Fibroblast of lung (primary cell): ENCODE measurements around the gene XPR1.
"Not testable (repeated sequence)": the region's sequence is repeated elsewhere in the genome, so short reads cannot be mapped to it uniquely, and the experiment has no call there.

Experiments
- CTCF ChIP-seq, 2 donors: IDR thresholded peaks in 1 of 2; conservative IDR thresholded peaks in 1 of 2; 1 replicate in 1 of 2; 2 replicates in 1 of 2; pipeline ENCODE4 v1.5.1; 2011 to 2012; ENCODE audit warnings: low read length in 2 of 2, control low read depth in 1 of 2, inconsistent platforms in 1 of 2, low read depth in 1 of 2, mild to moderate bottlenecking in 1 of 2
- EZH2 ChIP-seq: IDR thresholded peaks from 2 replicates; pipeline ENCODE4 v1.5.1; 2012; ENCODE audit warnings: low read length, control low read depth, mild to moderate bottlenecking; ENCODE audit errors: missing control alignments

GRCh38 chr1:180711260-180711659 lies 79.4 kb downstream of the XPR1 start:
- not testable (repeated sequence) for TF ChIP-seq EZH2; CTCF (conservative IDR thresholded peaks at IDR 0.05 in 1 of 2, IDR thresholded peaks at IDR 0.05 in 1 of 2; ENCODE audit: low read depth in 1 of 2, low read length in 2 of 2)
